Chondrocyte (in vitro differentiated cells): ENCODE data around the gene USP34. TPM values are rescaled to one million over a fixed set of nuclear protein-coding genes. Genes with fewer than 3 reads are reported as not detected.

Experiments
- DNase-seq: peaks from one replicate; pipeline ENCODE4 v3.0.0; 2021; ENCODE audit warnings: mixed read lengths, low spot score
- H3K27ac Mint-ChIP-seq: one replicate; pipeline ENCODE4 v1.8.0; 2021; ENCODE audit warnings: mild to moderate bottlenecking, moderate library complexity, mixed read lengths; ENCODE audit not compliant: unreplicated experiment
- H3K27me3 Mint-ChIP-seq: 2 replicates; pipeline ENCODE4 v1.8.0; 2021; ENCODE audit warnings: low read depth, mixed read lengths
- H3K36me3 Mint-ChIP-seq: 2 replicates; pipeline ENCODE4 v1.8.0; 2021; ENCODE audit warnings: low read depth, mixed read lengths
- H3K4me1 Mint-ChIP-seq: 2 replicates; pipeline ENCODE4 v1.8.0; 2021; ENCODE audit warnings: low read depth, mild to moderate bottlenecking, mixed read lengths
- H3K4me3 Mint-ChIP-seq: one replicate; pipeline ENCODE4 v1.8.0; 2021; ENCODE audit warnings: mild to moderate bottlenecking, moderate library complexity, mixed read lengths; ENCODE audit not compliant: unreplicated experiment
- H3K9me3 Mint-ChIP-seq: 2 replicates; pipeline ENCODE4 v1.8.0; 2021; ENCODE audit warnings: low read depth, mixed read lengths
- total RNA-seq: library from RNA; stranded (reverse); gene quantifications from 3 replicates; pipeline ENCODE4 v1.2.1, GENCODE V29; 2021
- TF ChIP-seq, protein P1 (sequence below): fragments of 200-600 bp; sonication (generic); IDR thresholded peaks from 2 replicates; pipeline ENCODE4 v1.5.0; 2021; ENCODE audit warnings: antibody characterized with exemption, mild to moderate bottlenecking, moderate library complexity

The USP34 gene
- total RNA-seq, 1 donor from 2014 or later: 104 TPM

- DNase-seq: no peak
- no peaks in the 10 kb centered on the region for H3K9me3 Mint-ChIP-seq
- no peak overlapping the region for H3K4me3 Mint-ChIP-seq
- H3K27me3 Mint-ChIP-seq: no peaks in the 10 kb centered on the region
- no peak overlapping the region for H3K27ac Mint-ChIP-seq
- TF ChIP-seq, protein P1, sequence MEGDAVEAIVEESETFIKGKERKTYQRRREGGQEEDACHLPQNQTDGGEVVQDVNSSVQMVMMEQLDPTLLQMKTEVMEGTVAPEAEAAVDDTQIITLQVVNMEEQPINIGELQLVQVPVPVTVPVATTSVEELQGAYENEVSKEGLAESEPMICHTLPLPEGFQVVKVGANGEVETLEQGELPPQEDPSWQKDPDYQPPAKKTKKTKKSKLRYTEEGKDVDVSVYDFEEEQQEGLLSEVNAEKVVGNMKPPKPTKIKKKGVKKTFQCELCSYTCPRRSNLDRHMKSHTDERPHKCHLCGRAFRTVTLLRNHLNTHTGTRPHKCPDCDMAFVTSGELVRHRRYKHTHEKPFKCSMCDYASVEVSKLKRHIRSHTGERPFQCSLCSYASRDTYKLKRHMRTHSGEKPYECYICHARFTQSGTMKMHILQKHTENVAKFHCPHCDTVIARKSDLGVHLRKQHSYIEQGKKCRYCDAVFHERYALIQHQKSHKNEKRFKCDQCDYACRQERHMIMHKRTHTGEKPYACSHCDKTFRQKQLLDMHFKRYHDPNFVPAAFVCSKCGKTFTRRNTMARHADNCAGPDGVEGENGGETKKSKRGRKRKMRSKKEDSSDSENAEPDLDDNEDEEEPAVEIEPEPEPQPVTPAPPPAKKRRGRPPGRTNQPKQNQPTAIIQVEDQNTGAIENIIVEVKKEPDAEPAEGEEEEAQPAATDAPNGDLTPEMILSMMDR: no peak
- peaks cover 13% of the 10 kb centered on the region for H3K36me3 Mint-ChIP-seq
- peaks cover 27% of the 10 kb centered on the region for H3K4me1 Mint-ChIP-seq
Measured at GRCh38 chr2:61368687-61369665, 101.9 kb downstream of the USP34 start.

GRCh38 chr2:61367177-61367576, 103.7 kb downstream of the USP34 start:
- no peak for DNase-seq
- Mint-ChIP-seq H3K36me3 (peaks cover 20% of the 10 kb centered on the region), H3K4me3 (no peak overlapping the region), H3K27ac (no peak overlapping the region), H3K4me1 (peaks cover 22% of the 10 kb centered on the region), H3K9me3 (peaks cover 5% of the 10 kb centered on the region), H3K27me3 (no peaks in the 10 kb centered on the region)
- TF ChIP-seq, protein P1: no peak

- no peak for DNase-seq
- Mint-ChIP-seq H3K36me3 (peaks cover 20% of the 10 kb centered on the region), H3K4me3 (no peak overlapping the region), H3K4me1 (peaks cover 27% of the 10 kb centered on the region), H3K9me3 (peaks cover 5% of the 10 kb centered on the region), H3K27ac (no peak overlapping the region), H3K27me3 (no peaks in the 10 kb centered on the region)
- TF ChIP-seq, protein P1: no peak
Measured at GRCh38 chr2:61363580-61363979, 107.3 kb downstream of the USP34 start.

DNA sequence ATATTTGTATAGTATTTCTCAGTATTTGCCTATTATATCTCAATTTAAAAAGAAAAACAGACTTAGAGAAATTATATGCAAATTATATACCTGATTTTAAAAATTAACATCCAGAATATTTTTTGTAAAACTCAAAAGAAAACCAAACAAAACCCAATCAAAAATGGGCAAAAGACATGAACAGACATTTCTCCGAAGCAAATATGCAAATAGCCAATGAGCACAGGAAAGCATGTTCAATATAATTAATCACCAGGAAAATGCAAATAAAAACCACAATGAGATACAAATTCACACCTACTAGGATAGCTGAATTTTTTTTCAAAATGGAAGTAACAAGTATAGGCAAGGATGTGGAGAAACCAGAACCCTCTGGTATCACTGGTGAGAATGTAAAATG, 108.0 kb downstream of the USP34 start:
- H3K4me1 Mint-ChIP-seq: peaks cover 32% of the 10 kb centered on the region
- no peak overlapping the region for H3K27ac Mint-ChIP-seq
- H3K4me3 Mint-ChIP-seq: no peak overlapping the region
- no peak for DNase-seq
- TF ChIP-seq, protein P1: no peak
- peaks cover 5% of the 10 kb centered on the region for H3K9me3 Mint-ChIP-seq
- peaks cover 18% of the 10 kb centered on the region for H3K36me3 Mint-ChIP-seq
- no peaks in the 10 kb centered on the region for H3K27me3 Mint-ChIP-seq

DNA sequence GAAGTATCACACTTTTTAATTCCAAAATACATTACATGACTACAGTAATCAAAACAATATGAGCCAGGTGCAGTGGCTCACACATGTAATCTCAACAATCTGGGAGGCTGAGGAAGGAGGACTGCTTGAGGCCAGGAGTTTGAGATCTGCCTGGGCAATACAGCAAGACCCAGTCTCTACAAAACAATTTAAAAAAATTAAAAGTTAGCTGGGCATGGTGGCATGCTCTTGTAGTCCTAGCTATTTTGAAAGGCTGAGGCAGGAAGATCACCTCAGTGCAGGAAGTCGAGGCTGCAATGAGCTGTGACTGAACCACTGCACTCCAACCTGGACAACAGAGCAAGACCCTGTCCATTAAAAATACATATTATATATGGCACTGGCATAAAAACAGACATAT, 109.8 kb downstream of the USP34 start:
- Mint-ChIP-seq H3K27ac (no peak overlapping the region), H3K36me3 (peaks cover 11% of the 10 kb centered on the region), H3K4me1 (peaks cover 39% of the 10 kb centered on the region), H3K9me3 (peaks cover 5% of the 10 kb centered on the region), H3K4me3 (no peak overlapping the region), H3K27me3 (no peaks in the 10 kb centered on the region)
- DNase-seq: no peak
- TF ChIP-seq, protein P1: no peak
